ENCODE data around the gene NSUN2. TPM values are rescaled to one million over a fixed set of nuclear protein-coding genes. Genes with fewer than 3 reads are reported as not detected.

Gene NSUN2
- total RNA-seq, 4 donors from 2014 or later = 38.9 to 51.2 (median 50.6) TPM

DNA sequence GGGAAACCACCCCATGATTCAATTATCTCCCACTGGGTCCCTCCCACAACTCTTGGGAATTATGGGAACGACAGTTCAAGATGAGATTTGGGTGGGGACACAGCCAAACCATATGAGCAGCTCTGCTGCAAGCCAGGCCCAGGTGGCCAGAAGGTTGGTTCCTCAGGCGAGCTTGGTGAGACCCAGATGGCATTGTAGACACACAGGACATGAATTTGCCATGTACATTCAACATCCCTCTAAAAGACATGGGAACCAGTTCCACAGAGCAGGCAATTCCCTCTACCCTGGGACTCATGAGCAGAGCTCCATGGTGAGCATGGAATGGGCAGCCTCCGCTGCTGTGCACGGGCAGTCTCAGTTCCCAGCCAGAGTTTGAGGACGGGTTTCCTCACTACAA is 53.3 kb downstream of the NSUN2 start:
- Histone ChIP-seq H3K27ac (no peak overlapping the region), H3K27me3 (no peaks in the 10 kb centered on the region), H3K9me3 (no peaks in the 10 kb centered on the region), H3K4me3 (no peak overlapping the region), H3K36me3 (no peaks in the 10 kb centered on the region), H3K4me1 (no peaks in the 10 kb centered on the region)
- no peak for DNase-seq
- TF ChIP-seq, protein P1, sequence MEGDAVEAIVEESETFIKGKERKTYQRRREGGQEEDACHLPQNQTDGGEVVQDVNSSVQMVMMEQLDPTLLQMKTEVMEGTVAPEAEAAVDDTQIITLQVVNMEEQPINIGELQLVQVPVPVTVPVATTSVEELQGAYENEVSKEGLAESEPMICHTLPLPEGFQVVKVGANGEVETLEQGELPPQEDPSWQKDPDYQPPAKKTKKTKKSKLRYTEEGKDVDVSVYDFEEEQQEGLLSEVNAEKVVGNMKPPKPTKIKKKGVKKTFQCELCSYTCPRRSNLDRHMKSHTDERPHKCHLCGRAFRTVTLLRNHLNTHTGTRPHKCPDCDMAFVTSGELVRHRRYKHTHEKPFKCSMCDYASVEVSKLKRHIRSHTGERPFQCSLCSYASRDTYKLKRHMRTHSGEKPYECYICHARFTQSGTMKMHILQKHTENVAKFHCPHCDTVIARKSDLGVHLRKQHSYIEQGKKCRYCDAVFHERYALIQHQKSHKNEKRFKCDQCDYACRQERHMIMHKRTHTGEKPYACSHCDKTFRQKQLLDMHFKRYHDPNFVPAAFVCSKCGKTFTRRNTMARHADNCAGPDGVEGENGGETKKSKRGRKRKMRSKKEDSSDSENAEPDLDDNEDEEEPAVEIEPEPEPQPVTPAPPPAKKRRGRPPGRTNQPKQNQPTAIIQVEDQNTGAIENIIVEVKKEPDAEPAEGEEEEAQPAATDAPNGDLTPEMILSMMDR (IDR thresholded peaks at IDR 0.05) = no peak
- TF ChIP-seq POLR2A (IDR thresholded peaks at IDR 0.05) = no peak
- intact Hi-C loops (cut with DNase I; ENCODE audit: low total_unique reads) = no loop called here

DNA sequence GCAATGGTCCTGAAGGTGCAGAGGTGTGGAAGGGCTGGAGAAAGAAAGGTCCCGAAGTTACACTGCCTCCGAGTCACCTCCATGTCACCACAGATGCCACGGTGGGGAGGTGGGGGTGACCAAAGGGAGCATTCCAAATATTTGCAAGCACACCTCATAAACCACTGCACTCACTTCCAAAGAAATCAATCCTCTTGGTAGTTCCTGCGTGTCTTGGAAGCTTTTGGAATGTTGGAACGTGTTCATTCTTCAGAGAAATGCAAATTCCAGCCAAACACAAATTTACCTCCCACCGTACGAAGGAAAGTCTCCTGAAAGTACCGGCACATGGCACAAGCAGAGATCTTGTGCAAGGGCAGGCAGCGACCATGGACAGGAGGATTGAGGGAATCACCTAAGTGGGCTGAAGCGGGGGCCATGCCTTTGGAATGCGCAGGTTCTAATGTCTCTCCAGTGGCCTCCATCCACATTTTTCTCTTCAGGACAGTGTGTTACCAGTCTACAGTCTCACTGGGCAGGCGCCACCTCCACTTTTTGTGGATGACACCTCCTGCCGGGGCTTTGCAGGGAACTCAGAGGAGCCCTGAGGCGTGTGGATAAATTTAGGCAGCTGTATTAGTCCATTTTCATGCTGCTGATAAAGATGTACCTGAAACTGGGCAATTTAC is 54.0 kb downstream of the NSUN2 start:
- no peak overlapping the region for H3K27ac ChIP-seq
- H3K27me3 ChIP-seq = no peaks in the 10 kb centered on the region
- H3K36me3 ChIP-seq = no peaks in the 10 kb centered on the region
- no peaks in the 10 kb centered on the region for H3K9me3 ChIP-seq
- intact Hi-C loops (cut with DNase I; ENCODE audit: low total_unique reads) = no loop called here
- DNase-seq = no peak
- H3K4me1 ChIP-seq = no peaks in the 10 kb centered on the region
- TF ChIP-seq, protein P1 (IDR thresholded peaks at IDR 0.05) = no peak
- no peak for TF ChIP-seq POLR2A (IDR thresholded peaks at IDR 0.05)
- no peak overlapping the region for H3K4me3 ChIP-seq

DNA sequence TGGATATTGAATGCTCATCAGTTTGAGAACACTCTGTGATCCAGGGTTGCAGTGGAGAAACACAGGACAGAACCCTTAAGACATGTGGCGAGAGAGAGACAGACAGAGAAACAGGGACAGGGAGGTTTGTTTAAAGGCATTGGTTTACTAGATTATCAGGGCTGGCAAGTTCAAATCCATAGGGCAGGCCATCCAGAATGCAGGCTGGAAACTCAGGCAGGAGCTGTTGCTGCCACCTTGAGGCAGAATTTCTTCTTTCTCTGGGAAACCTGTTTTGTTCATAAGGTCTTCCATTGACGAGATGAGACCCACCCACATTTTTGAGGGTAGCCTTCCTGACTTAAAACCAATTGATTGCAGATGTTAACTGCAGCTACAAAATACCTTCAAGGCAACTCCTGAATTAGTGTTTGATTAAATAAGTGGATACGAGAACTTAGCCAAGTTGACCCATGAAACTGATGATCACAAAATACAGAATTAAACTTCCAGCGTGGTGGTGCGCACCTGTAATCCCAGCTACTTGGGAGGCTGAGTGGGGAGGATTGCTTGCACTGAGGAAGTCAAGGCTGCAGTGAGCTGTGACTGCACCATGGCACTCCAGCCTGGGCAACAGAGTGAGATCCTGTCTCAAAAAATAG is 55.9 kb downstream of the NSUN2 start:
- no peaks in the 10 kb centered on the region for H3K36me3 ChIP-seq
- no peak overlapping the region for H3K4me3 ChIP-seq
- H3K27ac ChIP-seq = no peak overlapping the region
- no peaks in the 10 kb centered on the region for H3K9me3 ChIP-seq
- intact Hi-C loops (cut with DNase I; ENCODE audit: low total_unique reads) = no loop called here
- H3K27me3 ChIP-seq = no peaks in the 10 kb centered on the region
- H3K4me1 ChIP-seq = no peaks in the 10 kb centered on the region
- TF ChIP-seq, protein P1 (IDR thresholded peaks at IDR 0.05) = peak; percentile 27 to 35 (median 32)
- TF ChIP-seq POLR2A (IDR thresholded peaks at IDR 0.05) = no peak
- no peak for DNase-seq

DNA sequence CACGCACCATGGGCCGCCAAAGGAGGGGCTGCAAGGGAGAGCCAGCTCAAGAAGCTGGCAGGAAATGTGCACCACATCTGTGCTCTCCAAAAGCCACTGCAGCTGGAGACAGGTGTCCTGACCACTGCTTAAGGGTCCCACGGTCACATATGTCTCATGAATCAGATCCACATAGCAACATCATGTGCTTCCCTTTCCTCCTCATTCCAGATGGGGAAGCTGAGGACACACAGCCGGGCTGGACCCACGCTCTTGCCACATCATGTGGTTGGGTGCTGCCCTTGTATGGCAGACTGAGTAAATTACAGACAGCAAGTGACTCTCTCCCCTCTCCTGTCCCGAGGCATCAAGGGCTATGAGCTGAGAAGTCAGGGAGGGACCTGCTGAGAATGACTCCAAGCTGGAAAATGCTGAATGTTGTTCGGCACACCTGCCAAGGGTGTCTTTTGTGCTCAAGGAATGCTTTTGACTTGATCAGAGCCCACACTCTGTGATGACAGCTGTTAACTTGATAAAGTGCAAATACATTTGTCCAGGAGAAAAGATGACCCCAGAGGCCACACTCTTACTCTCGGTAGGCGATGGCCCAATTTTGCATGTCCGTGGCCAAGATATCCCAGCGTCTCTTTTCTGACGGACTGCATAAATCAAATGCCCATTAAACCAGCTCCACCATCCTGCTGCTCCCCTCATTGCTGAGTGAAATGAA is 58.2 kb downstream of the NSUN2 start:
- intact Hi-C loops (cut with DNase I; ENCODE audit: low total_unique reads) = no loop called here
- H3K36me3 ChIP-seq = no peaks in the 10 kb centered on the region
- no peak for DNase-seq
- H3K27me3 ChIP-seq = no peaks in the 10 kb centered on the region
- H3K4me3 ChIP-seq = no peak overlapping the region
- TF ChIP-seq, protein P1 (IDR thresholded peaks at IDR 0.05) = no peak
- TF ChIP-seq POLR2A (IDR thresholded peaks at IDR 0.05) = no peak
- H3K4me1 ChIP-seq = no peaks in the 10 kb centered on the region
- no peaks in the 10 kb centered on the region for H3K9me3 ChIP-seq
- no peak overlapping the region for H3K27ac ChIP-seq

DNA sequence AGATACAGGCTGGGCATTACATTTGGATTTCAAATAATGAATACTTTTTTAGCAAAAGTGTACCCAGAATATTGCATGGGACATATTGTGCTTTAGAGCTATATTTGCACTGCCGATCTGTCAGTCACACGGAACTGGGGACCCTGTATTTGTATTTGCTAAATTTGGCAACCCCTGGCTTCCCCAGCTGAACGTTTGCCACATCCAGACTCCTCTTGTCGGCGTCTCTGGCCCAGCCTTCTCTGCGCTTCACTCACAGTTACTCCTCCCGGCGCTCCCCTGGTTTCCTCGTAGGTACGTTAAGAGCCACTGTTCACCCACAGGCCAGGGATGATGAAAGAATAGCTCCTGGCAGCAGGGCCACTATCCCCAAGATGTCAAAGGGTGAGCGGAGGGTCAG is 58.7 kb downstream of the NSUN2 start:
- H3K27ac ChIP-seq = no peak overlapping the region
- no peak for DNase-seq
- no peaks in the 10 kb centered on the region for H3K9me3 ChIP-seq
- no peaks in the 10 kb centered on the region for H3K27me3 ChIP-seq
- H3K4me1 ChIP-seq = no peaks in the 10 kb centered on the region
- TF ChIP-seq POLR2A (IDR thresholded peaks at IDR 0.05) = no peak
- TF ChIP-seq, protein P1 (IDR thresholded peaks at IDR 0.05) = no peak
- H3K36me3 ChIP-seq = no peaks in the 10 kb centered on the region
- intact Hi-C loops (cut with DNase I; ENCODE audit: low total_unique reads) = no loop called here
- no peak overlapping the region for H3K4me3 ChIP-seq

Data from uterus (tissue), 4 donors.